Stimulated activated CD8-positive, alpha-beta memory T cell treated with anti-CD3 and anti-CD28 coated beads, Interleukin-7, amount 100 ng/mL, for 1 hour (primary cell): Measurements from ENCODE around the gene WFIKKN2.
"Not testable (repeated sequence)": the region's sequence is repeated elsewhere in the genome, so short reads cannot be mapped to it uniquely, and the experiment has no call there.

Source experiments
- DNase-seq, 2 donors: peaks; one replicate each; pipeline ENCODE4 v3.0.0-alpha.2; 2020; ENCODE audit warnings: low read depth in 2 of 2

The WFIKKN2 gene

DNA sequence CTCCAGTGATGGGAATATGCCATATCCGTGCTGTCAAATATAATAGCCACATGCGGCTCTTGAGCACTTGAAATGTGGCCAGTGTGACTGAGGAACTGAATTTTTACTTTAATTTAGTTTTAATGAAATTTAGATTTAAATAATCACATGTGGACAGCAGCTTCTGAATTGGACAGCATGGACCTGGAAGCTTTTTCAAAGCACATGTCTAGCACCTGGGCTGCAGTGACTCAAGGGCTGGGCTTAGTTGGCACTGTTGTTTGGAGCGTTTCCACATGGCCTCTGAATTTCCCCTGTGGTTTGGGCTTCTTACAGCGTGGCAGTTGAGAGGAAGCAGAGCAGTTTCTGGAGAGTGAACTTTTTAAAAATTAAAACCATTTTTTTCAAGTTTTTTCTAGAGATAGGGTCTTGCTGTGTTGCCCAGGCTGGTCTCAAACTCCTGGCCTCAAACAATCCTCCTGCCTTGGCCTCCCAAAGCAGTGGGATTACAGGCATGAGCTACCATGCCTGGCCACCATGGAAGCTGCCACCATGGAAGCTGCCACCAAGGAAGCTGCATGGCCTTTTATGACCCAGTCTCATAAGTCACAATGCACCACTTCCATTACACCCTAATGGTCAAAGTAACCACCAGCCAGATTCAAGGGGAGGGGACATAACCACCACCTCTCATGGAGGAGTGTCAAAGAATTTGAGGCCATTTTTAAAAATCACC is 37.5 kb downstream of the WFIKKN2 start:
- DNase-seq = no peak

DNA sequence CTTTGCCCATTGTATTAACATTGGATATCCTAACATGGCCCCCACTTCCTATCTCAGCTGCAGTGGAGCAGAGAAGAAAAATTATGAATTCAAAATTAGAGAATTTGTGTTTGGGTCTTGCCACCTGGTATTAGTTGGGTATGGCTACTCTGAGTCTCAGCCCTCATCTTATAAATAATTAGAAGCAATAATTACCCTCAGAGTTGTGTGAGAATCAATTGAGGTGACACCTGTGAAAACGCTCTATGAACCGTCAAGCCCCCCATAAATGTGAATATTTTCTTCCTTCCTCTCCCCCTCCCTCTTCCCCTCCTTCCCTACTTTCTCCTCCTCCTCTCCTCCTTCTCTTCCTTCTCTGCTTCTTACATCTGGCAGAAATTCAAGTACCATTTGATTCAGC is 39.7 kb downstream of the WFIKKN2 start:
- DNase-seq = no peak

DNA sequence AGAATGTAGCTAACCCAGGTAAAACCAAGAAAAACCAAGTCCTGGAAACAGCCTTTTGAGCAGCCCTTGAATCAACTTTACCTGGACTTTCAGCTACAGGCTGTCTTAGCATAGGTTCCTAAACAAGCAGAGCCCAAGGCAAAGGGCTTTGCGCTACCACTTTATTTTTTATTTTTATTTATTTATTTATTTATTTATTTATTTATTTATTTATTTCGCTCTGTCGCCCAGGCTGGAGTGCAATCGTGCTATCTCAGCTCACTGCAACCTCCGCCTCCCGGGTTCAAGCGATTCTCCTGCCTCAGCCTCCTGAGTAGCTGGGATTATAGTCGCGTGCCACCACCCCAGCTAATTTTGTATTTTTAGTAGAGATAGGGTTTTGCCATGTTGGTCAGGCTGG is 41.7 kb downstream of the WFIKKN2 start:
- DNase-seq = not testable (repeated sequence)

DNA sequence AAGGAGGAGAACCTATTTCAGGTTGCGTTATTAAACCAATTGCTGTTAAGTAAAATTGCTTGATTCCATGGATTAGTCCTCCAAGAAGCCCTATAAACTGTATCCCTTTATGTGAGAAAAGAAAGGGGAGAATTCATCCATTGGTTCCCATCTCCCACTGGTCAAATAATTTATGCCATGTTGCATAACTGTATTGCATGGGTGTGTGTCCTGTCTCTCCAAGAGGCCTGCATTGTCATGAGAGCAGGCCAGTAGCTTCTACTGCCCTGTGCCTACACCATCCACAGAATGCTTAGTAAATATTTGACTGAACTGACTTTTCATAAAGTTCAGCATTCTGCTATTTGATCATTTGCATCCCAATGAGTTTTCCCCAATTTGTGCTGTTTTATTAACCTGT is 42.5 kb downstream of the WFIKKN2 start:
- no peak for DNase-seq

DNA sequence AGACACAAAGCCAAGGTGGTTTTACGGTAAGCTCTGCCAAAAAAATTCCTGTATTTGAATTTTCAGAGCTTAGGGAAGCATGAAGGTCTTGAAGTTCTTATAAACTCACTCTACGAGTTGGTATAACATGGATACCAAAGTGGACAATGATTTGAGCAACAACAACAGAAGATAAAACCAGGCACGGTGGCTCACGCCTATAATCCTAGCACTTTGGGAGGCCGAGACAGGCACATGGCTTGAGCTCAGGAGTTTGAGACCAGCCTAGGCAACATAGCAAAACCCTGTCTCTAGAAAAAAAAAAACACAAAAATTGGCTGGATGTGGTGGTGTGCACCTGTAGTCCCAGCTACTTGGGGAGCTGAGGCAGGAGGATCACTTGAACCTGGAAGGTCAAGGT is 43.7 kb downstream of the WFIKKN2 start:
- DNase-seq = no peak

DNA sequence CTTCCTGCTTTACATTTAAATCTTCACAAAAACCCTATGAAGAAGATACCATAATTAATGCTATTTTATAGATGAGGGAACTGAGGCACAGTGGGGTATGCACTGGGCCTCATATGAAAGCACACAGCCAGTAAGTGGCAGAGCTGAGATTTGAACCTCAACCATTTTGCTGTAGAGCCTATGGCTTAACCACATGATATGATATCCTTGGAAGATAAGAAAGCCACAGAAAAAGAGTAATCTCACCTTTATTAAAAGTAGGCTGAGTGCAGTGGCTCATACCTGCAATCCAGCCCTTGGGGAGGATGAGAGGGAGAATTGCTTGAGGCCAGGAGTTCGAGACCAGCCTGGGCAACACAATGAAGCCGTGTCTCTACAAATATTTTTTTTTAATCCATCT is 45.8 kb downstream of the WFIKKN2 start:
- no peak for DNase-seq

DNA sequence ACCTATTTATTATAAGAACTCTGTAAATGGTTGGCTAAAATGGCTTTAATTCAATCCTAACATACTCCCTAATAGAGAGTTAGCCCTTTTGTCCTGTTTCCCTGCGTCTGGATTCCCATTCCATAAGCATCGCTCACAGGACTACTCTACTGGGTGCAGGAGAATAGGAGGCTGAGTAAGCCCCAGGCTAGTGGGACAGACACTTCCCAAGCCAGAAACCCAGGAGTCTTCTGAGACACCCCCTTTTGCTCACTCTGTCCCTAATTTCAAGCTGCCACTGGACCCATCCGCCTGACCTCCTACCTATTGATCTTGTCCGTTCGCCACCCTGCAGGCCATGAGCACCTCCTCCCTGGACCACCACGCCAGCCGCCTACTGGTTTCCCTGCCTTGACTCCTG is 47.5 kb downstream of the WFIKKN2 start:
- DNase-seq = no peak

DNA sequence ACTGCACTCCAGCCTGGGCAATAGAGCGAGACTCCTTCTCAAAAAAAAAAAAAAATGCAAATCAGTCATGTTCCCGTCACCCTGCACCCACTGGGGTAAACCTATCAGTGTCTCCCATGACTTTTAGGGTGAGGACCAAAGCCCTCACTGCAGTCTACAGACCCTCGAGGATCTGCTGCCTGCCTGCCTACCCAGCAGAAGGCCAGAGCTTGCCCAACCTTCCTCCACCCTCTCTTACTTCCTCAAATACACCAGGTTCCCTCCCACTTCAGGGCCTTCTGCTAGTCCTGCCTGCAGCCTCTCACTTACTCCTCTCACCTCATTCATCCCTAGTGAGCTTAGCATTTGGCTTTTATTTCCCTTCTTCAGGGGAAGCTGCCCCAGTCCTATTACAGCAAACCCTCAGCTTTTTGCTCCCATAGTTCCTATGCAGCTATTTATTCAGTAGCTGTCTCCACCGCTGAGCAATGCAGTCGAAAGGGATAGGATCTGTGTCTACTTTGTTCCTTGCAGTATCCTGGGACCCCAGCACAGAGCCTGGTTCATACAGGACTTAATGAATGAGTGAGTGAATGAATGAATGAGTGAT is 48.6 kb downstream of the WFIKKN2 start:
- no peak for DNase-seq

DNA sequence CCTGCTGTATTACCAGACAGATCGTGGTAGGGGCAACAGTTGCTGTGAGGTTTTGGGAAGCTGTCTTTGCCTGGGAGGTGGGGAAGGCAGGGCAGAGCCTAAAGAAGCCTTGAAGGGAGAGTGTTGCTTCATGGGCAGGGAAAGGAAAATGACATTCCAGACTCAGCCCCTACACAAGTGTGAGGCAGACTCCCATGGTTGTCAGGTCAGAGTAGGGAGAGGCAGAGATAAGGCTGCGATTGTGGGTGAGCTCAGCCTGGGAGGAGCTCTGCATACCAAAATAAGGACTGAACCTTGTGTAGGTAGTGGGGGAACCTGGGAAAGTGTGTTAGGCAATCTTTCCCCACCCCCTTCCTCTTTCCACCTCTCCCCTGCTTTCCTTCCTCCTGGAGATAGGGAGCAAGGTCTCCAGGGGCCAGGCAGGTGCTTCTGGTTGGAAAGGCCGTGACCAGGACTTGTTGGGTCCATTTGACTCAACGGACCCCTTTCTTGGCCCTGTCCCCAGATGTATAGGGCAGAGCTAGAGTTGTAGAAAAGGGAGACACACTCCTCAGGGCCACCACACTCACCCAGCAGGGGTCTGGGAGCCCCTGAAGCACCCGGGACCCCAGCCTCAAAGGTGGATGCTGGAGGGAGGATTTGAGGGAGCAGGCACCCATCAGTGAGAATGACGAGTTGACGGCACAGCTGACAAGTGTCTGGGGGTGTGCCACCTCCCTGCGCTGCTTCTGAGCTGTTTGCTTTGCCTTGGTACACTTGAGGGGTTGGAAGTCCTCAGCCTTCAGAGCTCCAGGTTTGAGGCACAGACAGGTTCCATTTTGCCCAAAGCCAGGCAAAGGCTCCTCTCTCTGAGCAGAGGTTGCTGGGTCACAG is 49.3 kb downstream of the WFIKKN2 start:
- no peak for DNase-seq

DNA sequence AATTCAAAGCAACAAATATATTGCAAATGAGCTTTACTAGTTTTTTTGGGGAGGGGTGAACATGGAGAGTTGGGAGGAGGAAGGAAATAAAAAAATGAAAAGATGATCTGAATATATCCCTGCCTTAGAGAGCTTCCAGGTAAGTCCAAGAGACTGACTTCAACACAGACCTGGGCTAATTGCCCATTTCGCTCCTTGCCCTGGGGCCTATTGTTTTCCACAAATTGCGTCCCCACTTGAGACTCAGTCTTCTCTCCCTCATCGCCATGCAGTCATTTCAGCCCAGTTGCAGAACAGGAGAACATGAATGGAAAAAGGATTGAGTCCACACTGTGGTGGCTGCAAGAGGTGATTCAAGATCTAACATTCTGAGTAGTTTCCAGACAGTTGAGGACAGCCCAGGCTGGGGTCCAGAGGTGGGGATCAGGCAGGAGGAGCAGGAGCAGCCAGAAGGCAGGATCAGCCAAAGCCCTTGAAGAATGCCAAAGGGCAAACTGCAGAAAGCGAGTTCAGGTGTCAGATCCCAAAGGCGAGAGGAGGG is 52.4 kb downstream of the WFIKKN2 start:
- no peak for DNase-seq

DNA sequence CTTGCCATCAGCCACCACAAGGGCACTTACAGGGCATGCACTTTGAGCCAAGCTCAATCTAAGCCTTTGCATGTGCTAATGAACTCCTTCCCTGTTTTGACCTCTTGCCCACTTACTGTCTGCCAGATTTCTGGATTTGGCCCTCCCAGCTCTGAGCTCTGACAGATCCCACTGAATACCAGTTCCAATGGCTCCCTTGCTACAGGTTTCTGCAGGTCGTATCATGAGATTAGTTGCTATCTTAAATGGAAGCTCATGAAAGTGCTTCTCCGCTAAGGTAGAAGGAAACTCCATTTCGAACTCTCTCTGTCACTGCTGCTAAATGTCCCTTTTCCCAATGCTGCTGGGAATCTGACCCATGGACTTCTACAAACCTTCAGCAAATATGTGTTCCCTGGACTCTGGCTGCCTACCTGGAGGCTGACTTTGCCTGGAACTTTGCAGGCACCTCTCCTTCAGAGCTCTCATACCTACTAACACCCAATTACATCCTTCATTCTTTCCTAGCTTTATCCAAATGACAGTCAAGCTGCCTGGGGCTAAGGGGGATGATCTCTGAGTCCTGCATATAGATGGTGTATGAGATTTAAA is 54.2 kb downstream of the WFIKKN2 start:
- DNase-seq = no peak

DNA sequence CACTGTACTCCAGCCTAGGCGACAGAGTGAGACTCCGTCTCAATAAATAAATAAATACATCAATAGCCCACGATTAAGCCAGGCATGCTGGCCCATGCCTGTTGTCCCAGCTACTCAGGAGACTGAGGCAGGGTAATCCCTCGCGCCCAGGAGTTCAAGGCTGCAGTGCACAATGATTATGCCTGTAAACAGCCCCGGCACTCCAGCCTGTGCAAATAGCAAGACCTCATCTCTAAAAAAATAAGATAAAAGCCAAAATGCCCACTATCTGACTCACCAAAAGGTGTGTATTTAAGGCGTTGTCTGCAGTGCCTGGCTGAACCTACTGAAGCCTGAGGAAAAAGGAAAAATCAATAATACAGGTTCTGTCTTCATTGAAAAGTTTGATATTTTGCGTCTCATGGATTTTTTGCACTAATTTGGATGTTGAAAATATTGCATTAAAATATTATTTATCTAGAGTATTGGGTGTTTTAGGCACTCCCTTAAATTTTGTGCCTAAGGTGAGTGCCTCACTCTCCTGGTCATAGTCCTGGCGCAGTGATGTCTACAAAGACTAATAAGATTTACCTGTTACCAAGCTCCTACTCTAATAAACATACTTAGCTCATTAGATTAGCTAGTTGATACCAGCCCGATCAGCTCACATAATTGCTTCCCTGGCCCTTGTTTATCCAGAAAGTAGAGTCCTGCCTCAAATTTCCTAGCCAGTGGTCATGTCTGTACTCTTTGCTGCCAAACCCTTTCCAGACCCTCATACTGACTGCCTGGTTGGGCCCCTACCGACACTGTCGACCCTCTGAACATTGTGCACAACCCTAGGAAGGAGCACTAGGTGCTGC is 55.5 kb downstream of the WFIKKN2 start:
- DNase-seq = no peak

DNA sequence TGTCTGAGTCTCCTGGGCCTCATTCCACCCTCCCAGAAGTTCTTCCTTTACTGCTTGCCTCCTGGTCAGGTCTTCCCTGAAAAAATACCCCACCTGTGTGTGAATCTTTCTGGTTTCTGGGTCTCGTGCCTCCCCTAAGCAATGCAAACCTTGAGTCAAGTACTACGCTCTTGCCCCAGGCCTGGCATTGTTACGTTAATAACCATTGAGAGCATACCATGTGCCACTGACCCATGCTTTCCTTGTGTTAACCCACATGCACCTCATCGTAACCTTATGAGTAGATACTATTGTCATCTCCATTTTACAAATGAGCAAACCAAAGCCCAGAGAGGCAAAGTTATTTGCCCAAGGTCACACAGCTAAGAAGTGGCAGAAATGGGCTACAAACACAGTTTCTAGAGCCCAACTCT is 56.2 kb downstream of the WFIKKN2 start:
- no peak for DNase-seq
